ENCODE measurements around the gene INAFM2. TPM values are rescaled to one million over a fixed set of nuclear protein-coding genes. Genes with fewer than 3 reads are reported as not detected.

Gene INAFM2
- total and polyA plus RNA-seq, 11 donors = 27.9 to 92.7 (median 36.1) TPM

- Histone ChIP-seq H3K4me1 (peaks cover 0 to 23% (median 8%) of the 10 kb centered on the region in 12 donors), H3K4me3 (no peak overlapping the region), H3K36me3 (no peaks in the 10 kb centered on the region), H3K9me3 (no peaks in the 10 kb centered on the region), H3K27ac (no peak overlapping the region), H3K27me3 (no peaks in the 10 kb centered on the region)
- 92 to 97% (median 94%) methylated on average over 5 of the region's 5 CpGs for WGBS, 4 donors
- no peak for ATAC-seq
- peak in 1 of 5 donors; percentile 42 for DNase-seq
- intact Hi-C loops (cut with DNase I) = no loop called here
- TF ChIP-seq POLR2A (IDR thresholded peaks at IDR 0.05) = no peak
Measured at GRCh38 chr15:40349163-40349562, 25.7 kb downstream of the INAFM2 start.

GRCh38 chr15:40352281-40352901 lies 28.9 kb downstream of the INAFM2 start:
- intact Hi-C loops (cut with DNase I) = no loop called here
- ATAC-seq = no peak
- 84 to 90% (median 86%) methylated on average over 7 of the region's 7 CpGs for WGBS, 4 donors
- Histone ChIP-seq H3K27me3 (no peaks in the 10 kb centered on the region), H3K4me1 (peaks cover 0 to 24% (median 3%) of the 10 kb centered on the region in 12 donors), H3K27ac (no peak overlapping the region), H3K36me3 (no peaks in the 10 kb centered on the region), H3K4me3 (no peak overlapping the region), H3K9me3 (no peaks in the 10 kb centered on the region)
- TF ChIP-seq CTCF (IDR thresholded peaks at IDR 0.05) (no peak), POLR2A (IDR thresholded peaks at IDR 0.05) (no peak)
- peak in 2 of 5 donors; percentile 2 to 17 for DNase-seq

- no peaks in the 10 kb centered on the region for H3K9me3 ChIP-seq
- no peaks in the 10 kb centered on the region for H3K27me3 ChIP-seq
- H3K27ac ChIP-seq = no peak overlapping the region
- H3K4me3 ChIP-seq = no peak overlapping the region
- TF ChIP-seq CTCF (IDR thresholded peaks at IDR 0.05) (no peak), POLR2A (IDR thresholded peaks at IDR 0.05) (no peak)
- H3K4me1 ChIP-seq = peaks cover 0 to 27% (median 9%) of the 10 kb centered on the region in 12 donors
- 58 to 82% (median 70%) methylated on average over 5 of the region's 5 CpGs for WGBS, 4 donors
- intact Hi-C loops (cut with DNase I) = no loop called here
- H3K36me3 ChIP-seq = no peaks in the 10 kb centered on the region
- peak in 2 of 5 donors; percentile 11 to 19 for DNase-seq
- ATAC-seq = no peak
Measured at GRCh38 chr15:40353697-40354096, 30.2 kb downstream of the INAFM2 start.

- 40 to 46% (median 44%) methylated on average over 8 to 9 of the region's 9 CpGs for WGBS, 4 donors
- Histone ChIP-seq H3K4me3 (no peak overlapping the region), H3K36me3 (no peaks in the 10 kb centered on the region), H3K27me3 (no peaks in the 10 kb centered on the region), H3K9me3 (no peaks in the 10 kb centered on the region), H3K4me1 (peaks cover 0 to 29% (median 10%) of the 10 kb centered on the region in 12 donors), H3K27ac (no peak overlapping the region)
- peak in 2 of 5 donors; percentile 30 to 49 for DNase-seq
- TF ChIP-seq POLR2A (IDR thresholded peaks at IDR 0.05) (no peak), CTCF (IDR thresholded peaks at IDR 0.05) (peak in 10 of 12 donors; percentile 3 to 54 (median 28))
- ATAC-seq = peak in 2 of 4 donors; percentile 33 to 51
- intact Hi-C loops (cut with DNase I) = loop anchor here in 1 of 10 donors (5.0 kb wide), 1 partner anchor 42 kb away; no protein-coding TSS in a partner anchor
Measured at GRCh38 chr15:40354408-40355171, 31.1 kb downstream of the INAFM2 start.

Measured in heart left ventricle (tissue), 16 donors.